Measurements from ENCODE around the gene KRT79. TPM values are rescaled to one million over a fixed set of nuclear protein-coding genes. Genes with fewer than 3 reads are reported as not detected.
"Not testable (repeated sequence)": the region's sequence is repeated elsewhere in the genome, so short reads cannot be mapped to it uniquely, and the experiment has no call there.

KRT79 gene
- total RNA-seq (not detected), polyA plus RNA-seq (under 1 TPM in 1 of 2 donors, not detected in 1; 0.30 TPM)
- long read RNA-seq, donor 1: 0 reads
- long read RNA-seq, donor 2: 0 reads
- long read RNA-seq, donor 3: 0 reads

DNA sequence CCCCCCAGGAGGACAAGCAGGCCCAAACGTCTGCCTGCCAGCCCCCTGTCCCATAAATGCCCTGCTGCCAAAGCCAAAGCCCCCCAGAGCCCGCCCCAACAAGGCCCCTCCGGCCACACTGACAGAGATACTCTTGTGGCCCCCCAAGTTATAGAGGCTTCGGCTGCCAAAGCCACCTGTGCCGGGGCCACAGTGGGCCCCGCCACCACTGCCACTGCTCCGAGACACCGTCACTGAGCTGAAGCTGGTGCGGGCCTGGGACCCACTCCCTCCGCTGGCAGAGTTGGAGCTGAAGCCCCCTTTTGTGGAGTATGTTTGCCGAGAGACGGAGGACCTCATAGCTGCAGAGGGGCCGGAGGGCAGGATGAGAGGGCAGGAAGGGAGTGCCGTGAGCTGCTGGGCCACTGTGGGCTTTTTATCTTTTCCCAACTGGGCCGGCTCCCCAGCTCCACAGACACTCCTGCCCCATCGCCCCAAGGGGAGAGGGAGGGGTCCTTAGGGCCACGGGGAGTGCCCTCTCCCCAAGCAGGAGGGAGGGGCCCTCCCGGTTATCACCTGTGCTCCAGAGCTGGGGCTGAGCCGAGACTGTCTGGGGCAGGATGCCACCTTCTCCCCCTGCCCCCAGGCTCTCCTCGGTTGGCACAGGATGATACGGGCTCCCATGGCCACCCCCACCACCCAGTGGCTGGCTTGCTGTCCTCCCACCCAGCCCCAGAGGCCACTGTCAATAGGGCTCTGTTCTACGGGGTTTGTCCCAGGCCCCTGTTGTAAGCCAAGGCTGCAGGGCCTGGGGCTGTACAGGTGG is at the start of gene KRT79:
Gene KRT79, minus strand, starts transcription at position 390 of the 805 bp plus-strand sequence. Its CDS starts 51 bp downstream, at position 339.
- Histone ChIP-seq H3K27ac (no peak within 1 kb of the TSS), H3K36me3 (no peaks in the 10 kb centered on the region), H3K9me3 (no peaks in the 10 kb centered on the region), H3K4me3 (no peak within 1 kb of the TSS), H3K27me3 (peaks cover 0 to 71% (median 33%) of the 10 kb centered on the region in 7 donors), H3K4me1 (peaks cover 0 to 3% (median 0%) of the 10 kb centered on the region in 9 donors)
- DNase-seq: no peak
- intact Hi-C loops (cut with DNase I): no loop called here
- TF ChIP-seq CTCF (IDR thresholded peaks at IDR 0.05): no peak
- no peak for ATAC-seq
- 86 to 89% methylated on average over 21 to 22 of the region's 22 CpGs for WGBS, 2 donors

GRCh38 chr12:52880499-52880898 is 46.4 kb upstream of the KRT79 start:
- not testable (repeated sequence) for H3K36me3 ChIP-seq, H3K27ac ChIP-seq, ATAC-seq, H3K4me3 ChIP-seq, H3K9me3 ChIP-seq, DNase-seq
- intact Hi-C loops (cut with DNase I): loop anchor here in 6 of 10 donors (1.0 to 5.0 kb wide), 5 partner anchors 297 to 724 kb away; no protein-coding TSS in a partner anchor
- Histone ChIP-seq H3K27me3 (peaks cover 0 to 25% (median 17%) of the 10 kb centered on the region in 7 donors), H3K4me1 (peaks cover 0 to 15% (median 11%) of the 10 kb centered on the region in 9 donors)
- WGBS, 2 donors: 68 to 75% methylated on average over 8 of the region's 8 CpGs

GRCh38 chr12:52879394-52880351 is 45.6 kb upstream of the KRT79 start:
- H3K9me3 ChIP-seq: no peaks in the 10 kb centered on the region
- intact Hi-C loops (cut with DNase I): loop anchor here (1.0 to 10.0 kb wide), 10 partner anchors 296 to 727 kb away; no protein-coding TSS in a partner anchor
- peak; percentile 58 to 77 (median 65) for TF ChIP-seq CTCF (IDR thresholded peaks at IDR 0.05)
- peaks cover 0 to 25% (median 17%) of the 10 kb centered on the region in 7 donors for H3K27me3 ChIP-seq
- no peaks in the 10 kb centered on the region for H3K36me3 ChIP-seq
- peak overlapping the region in 8 of 10 donors; percentile 4 to 36 (median 24) for H3K4me3 ChIP-seq
- DNase-seq (peak; percentile 76 to 89), ATAC-seq (peak; percentile 85 to 93 (median 90))
- peaks cover 0 to 20% (median 12%) of the 10 kb centered on the region in 9 donors for H3K4me1 ChIP-seq
- no peak overlapping the region for H3K27ac ChIP-seq
- 8 to 10% methylated on average over 33 to 38 of the region's 38 CpGs for WGBS, 2 donors

- DNase-seq (no peak), ATAC-seq (peak in 1 of 8 donors; percentile 15)
- no peak overlapping the region for H3K27ac ChIP-seq
- no peaks in the 10 kb centered on the region for H3K36me3 ChIP-seq
- H3K27me3 ChIP-seq: peaks cover 0 to 25% (median 15%) of the 10 kb centered on the region in 7 donors
- intact Hi-C loops (cut with DNase I): loop anchor here in 9 of 10 donors (2.0 to 10.0 kb wide), 8 partner anchors 296 to 726 kb away; no protein-coding TSS in a partner anchor
- H3K4me1 ChIP-seq: peaks cover 0 to 27% (median 19%) of the 10 kb centered on the region in 9 donors
- peak overlapping the region in 1 of 10 donors; percentile 28 for H3K4me3 ChIP-seq
- whole genome bisulfite sequencing, 2 donors: 71 to 77% methylated on average over 17 of the region's 17 CpGs
- TF ChIP-seq CTCF (IDR thresholded peaks at IDR 0.05): no peak
- H3K9me3 ChIP-seq: no peaks in the 10 kb centered on the region
Observed at GRCh38 chr12:52878507-52879393, 44.6 kb upstream of the KRT79 start.
